Skeletal muscle cell (primary cell): ENCODE data around the gene CLIP2.

Experiments
- DNase-seq: peaks from one replicate; pipeline ENCODE4 v3.0.0-alpha.2; 2010; ENCODE audit warnings: low read depth
- H3K4me3 ChIP-seq: 2 replicates; pipeline ENCODE4 v1.5.1; 2011; ENCODE audit warnings: low read depth, mild to moderate bottlenecking, control low read depth, low read length, moderate library complexity

Gene CLIP2

DNA sequence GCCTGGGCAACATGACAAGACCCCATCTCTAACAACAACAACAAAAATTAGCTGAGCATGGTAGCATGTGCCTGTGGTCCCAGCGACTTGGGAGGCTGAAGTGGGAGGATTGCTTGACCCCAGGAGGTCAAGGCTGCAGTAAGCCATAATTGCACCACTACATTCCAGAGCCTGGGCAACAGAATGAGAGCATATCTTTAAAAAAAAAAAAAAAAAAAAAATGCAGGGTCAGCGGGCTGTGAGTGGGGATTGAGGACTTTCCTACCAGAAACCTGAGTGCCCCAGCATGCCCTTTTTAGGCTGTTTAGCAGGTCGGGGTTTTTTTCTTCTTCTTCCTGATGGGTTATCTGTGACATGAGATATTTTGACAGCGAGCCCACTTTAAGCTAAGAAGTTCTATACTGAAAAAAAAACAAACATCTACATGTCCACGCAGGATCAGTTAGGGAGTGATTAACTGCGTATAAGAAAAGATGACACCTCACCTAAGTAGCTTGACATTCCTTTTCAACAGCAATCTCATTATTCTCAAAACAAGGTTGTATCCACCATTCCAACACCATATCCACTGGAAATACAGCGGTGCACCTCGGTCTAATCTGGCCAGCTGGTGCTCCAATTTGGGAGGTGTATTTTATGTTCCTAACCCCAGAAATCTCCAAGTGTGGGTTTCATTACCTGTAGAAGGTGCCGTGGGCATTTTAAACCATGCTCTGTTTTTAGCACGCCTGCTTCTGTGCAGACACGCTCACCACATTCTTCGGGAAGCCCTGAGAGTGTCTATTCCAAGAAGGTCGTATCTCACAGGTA lies 21.2 kb upstream of the CLIP2 start:
- no peak overlapping the region for H3K4me3 ChIP-seq
- DNase-seq, result no peak

DNA sequence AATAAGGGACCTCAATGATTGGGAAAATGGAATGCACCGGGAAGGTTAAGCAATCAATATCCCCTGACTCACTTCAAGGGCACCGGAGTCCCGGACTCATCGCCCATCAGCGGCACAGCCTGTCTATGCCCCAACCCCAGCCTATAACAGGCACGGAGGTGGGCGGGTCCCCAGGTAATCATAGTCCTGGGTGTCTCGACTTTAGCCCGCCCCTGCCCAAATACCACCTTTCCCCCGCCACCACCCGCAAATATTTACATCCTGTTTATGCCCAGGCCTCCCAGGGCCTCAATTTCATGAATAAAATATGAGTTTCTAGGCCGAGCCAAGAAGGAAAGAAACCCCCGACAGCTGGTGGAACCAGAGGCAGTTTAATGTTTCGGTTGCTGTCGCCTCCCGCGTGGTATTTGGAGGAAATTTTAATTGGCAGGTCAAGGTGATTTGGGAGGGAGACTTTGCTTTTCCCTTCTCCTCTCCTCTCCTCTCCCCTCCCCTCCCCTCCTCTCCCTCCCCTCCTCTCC lies 19.4 kb upstream of the CLIP2 start:
- DNase-seq, result no peak
- H3K4me3 ChIP-seq, result peak overlapping the region; percentile 38

DNA sequence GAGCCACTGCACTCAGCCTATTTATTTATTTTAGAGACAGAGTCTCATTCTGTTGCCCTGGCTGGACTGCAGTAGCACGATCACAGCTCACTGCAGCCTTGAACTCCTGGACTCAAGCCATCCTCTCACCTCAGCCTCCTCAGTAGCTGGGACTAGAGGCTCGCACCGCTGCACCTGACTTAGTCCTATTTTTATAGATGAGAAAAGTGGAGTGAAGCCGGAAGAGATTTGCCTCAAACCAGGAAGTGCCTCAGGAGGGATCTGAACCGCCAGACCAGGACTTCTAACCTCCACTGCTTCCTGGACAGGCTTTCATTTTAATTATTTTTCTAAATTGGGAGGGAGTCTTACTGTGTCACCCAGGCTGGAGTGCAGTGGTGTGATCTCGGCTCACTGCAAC lies 17.5 kb upstream of the CLIP2 start:
- H3K4me3 ChIP-seq, result no peak overlapping the region
- no peak for DNase-seq

- no peak overlapping the region for H3K4me3 ChIP-seq
- peak; percentile 90 for DNase-seq
These were observed 16.7 kb upstream of the CLIP2 start for GRCh38 chr7:74272305-74273038.

- H3K4me3 ChIP-seq, result no peak overlapping the region
- no peak for DNase-seq
These were observed 13.8 kb upstream of the CLIP2 start for GRCh38 chr7:74275401-74275881.

DNA sequence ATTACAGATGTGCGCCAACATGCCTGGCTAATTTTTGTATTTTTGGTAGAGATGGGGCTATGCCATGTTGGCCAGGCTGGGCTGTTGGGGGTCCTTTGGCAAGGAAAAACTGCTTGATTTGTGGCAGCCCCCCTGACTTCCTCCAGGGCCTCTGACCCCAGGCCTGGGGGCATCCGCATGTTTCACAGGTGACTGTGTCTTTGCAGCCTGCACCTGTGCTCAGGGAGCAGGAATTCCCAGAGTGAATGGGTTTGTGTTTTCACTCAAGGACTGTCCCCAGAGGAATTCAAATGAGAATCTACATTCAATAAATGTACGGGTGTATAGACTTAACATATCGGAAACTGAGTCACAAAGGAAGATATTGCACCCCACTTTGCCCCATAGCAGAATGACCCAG lies 11.6 kb upstream of the CLIP2 start:
- DNase-seq, result no peak
- no peak overlapping the region for H3K4me3 ChIP-seq

DNA sequence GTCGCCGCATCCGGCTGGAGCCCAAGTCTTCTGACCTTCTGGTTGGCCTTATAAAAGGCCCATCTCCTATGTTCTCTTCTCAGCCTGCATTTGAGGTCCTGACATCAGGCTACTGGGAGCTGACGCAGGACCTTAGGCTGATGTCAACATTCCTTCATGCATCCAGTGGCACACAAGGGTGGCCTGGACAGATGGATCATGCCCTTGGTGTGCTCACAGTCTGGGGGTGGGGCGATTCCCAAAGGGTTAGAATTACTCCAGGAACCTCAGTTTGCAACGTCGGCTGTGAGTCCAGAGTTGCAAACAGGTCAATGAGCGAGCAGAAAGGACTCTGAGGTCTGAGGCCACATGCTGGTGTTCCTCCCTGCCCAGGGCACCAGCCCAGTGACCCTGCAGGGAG lies 8.2 kb upstream of the CLIP2 start:
- DNase-seq, result no peak
- no peak overlapping the region for H3K4me3 ChIP-seq

GRCh38 chr7:74282748-74283459 lies 6.3 kb upstream of the CLIP2 start:
- no peak for DNase-seq
- H3K4me3 ChIP-seq, result no peak overlapping the region

- no peak overlapping the region for H3K4me3 ChIP-seq
- no peak for DNase-seq
These were observed 5.3 kb upstream of the CLIP2 start for GRCh38 chr7:74283858-74284447.

DNA sequence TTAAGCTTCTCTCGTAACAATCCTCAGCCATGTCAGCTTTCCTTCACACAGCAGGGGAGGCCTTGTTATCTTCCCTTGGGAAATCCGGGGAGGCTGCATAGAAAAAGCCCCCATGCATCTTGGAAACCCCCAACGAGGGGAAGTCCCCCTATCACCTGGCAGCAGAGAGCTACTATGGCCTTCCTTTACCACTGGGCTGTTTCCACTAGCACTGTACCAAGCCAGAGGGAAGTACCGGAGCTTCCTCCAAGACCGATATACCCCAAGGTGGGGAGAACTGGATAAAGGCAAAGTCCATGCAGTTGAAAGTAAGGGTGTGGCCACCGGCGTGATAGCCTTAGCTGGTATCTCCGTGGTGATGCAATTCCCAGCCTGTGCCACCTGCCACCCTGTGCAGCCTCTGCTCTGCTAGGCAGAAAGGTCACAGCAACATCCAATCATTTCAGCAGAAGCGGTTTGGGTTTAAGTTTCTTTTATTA lies 4.4 kb upstream of the CLIP2 start:
- H3K4me3 ChIP-seq, result no peak overlapping the region
- no peak for DNase-seq

GRCh38 chr7:74286131-74286530 lies 3.1 kb upstream of the CLIP2 start:
- DNase-seq, result no peak
- no peak overlapping the region for H3K4me3 ChIP-seq

DNA sequence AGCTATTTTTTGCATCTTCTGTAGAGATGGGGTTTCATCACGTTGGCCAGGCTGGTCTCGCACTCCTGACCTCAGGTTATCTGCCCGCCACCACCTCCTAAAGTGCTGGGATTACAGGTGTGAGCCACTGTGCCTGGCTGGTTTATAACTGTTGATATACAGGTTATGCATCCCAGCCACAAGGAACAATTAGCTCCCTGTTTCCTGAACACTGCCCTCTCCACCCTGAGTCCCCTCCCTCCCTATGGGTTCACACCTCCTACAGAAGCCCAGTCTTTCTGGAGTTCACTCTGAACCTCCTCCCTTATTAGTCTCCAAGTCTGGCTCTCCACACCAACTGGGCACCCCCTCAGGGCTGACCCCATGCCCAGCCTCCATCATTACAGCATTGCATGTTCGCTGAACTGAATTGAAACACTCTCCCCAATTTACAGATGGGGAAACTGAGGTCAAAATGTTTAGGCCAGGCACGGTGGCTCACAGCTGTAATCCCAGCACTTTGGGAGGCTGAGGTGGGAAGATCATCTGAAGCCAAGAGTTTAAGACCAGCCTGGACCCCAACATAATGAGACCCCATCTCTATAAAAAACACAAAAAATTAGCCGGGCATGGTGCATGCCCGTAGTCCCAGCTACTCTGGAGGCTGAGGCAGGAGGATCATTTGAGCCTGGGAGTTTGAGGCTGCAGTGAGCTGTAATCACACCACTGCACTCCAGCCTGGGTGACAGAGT lies 1.7 kb upstream of the CLIP2 start:
- DNase-seq, result no peak
- H3K4me3 ChIP-seq, result no peak overlapping the region

GRCh38 chr7:74288034-74288881 lies 949 bp upstream of the CLIP2 start:
- no peak overlapping the region for H3K4me3 ChIP-seq
- DNase-seq, result no peak

DNA sequence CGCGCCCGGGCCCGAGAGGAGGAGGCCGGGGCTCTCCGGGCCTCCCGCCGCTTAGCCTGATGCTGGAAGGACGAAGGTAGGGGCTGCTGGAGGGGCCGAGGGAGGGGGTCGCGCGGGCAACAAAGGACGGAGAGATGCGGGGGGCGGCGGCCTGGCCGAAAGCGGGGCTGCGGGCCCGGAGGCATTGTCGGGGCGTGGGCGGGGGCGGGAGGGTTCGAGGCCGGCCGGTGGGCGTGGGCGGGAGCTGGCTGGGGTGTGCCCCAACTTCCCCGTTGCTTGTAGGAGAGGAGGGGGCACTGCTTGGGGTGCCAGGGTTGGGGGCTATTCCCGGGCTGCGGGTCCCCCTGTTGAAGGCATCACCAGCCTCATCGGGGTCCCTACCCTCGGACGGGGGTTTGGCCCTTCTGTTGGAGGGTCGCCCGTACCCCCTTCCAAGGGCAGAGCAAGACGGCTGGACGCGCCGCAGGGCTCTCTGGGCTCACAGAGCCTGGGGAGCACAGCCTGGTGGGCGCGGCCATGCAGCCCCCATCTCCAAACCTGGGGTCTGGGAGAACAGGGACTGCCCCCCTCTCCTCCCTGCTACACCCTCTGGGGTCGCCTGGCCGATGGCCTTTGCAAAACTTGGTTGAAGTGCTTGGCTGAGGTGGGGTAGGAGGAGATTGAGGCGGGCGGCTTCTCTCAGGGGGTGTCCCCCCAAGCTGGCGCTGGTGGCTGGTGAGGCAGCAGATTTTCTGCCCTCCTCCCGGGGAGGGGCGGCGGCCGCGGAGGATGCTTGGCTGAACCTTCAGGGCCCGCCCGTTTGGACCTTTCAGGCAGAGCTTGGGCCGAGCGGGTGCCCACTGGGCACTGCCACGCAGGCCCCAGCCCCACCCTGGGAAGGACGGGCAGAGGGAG lies 699 bp downstream of the CLIP2 start:
- no peak for DNase-seq
- H3K4me3 ChIP-seq, result peak overlapping the region; percentile 71

DNA sequence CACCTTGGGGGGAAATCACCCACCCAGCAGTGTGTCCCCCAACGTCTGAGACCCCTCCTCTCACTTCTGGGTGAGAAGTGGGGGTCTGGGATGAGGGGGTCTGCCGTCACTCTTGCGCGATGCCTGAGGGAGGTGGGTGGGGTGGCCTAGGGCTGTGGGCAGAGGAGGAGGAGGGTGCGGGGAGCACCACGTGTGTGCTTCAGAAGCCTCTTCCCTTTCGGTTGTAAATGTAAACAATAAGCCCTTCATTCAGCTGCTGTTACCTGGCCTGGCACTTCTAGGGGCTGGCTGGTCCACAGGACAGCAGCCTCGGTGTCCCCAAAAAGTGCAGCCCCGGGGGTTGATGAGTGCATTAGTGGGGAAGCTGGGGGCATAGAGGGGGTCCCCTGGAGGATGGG lies 1.3 kb downstream of the CLIP2 start:
- peak overlapping the region; percentile 71 for H3K4me3 ChIP-seq
- DNase-seq, result no peak

- DNase-seq, result no peak
- peak overlapping the region; percentile 71 for H3K4me3 ChIP-seq
These were observed 1.8 kb downstream of the CLIP2 start for GRCh38 chr7:74290981-74291441.

DNA sequence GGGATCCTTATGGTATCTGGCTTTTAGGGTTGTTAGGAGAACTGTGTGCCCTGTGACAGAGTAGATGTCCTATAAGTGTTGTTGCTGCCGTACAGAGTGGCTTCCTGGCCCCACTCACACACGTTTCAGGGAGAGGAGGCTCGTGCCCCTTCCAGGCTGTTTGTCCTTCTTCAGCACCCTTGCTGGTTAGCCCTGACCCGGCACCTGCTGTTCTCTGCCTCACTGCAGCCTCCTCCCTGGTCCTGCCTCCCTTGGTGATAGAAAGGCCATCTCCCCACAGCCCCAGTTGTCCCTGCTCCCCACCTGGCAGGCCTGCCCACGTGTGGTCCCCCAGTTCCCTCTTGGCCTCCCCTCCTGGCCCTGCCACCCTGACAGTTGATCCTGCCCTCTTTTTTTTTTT lies 2.3 kb downstream of the CLIP2 start:
- no peak for DNase-seq
- H3K4me3 ChIP-seq, result no peak overlapping the region
